ENCODE measurements around the gene KRTAP10-10.

DNA sequence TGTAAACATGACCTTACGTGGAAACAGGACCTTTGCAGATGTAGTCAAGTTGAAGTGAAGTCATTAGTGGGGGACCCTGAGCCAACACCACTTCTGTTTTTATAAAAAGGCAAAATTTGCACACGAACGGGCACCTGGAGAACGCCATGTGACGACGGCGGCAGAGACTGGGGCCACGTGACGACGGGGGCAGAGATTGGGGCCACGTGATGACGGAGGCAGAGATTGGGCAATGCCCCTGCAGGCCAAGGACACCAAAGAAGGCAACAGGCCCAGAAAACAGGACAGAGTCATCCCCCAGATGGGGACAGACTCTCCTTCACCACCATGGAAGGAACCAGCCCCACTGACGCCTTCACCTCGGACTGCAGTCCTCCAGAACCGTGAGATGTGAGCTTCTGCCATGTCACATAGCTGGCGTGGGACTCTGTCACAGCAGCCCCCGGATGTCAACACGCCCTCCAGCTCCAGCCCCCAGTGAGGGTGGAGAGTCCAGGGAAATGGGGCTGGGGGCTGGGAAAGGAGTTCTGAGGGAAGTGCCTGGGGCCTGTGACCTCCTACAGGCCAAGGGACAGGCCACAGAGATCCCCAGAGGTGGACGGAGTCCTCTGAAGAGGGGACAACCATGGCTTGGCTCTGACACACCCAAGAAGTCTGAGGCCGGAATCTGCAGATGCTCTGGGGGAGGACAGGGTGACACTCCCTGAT, 13.3 kb downstream of the KRTAP10-10 start:
- TF ChIP-seq EZH2 (IDR thresholded peaks at IDR 0.05; ENCODE audit: borderline replicate concordance, insufficient read depth, low read depth, low read length, poor library complexity, severe bottlenecking), result no peak
- TF ChIP-seq, protein P1, sequence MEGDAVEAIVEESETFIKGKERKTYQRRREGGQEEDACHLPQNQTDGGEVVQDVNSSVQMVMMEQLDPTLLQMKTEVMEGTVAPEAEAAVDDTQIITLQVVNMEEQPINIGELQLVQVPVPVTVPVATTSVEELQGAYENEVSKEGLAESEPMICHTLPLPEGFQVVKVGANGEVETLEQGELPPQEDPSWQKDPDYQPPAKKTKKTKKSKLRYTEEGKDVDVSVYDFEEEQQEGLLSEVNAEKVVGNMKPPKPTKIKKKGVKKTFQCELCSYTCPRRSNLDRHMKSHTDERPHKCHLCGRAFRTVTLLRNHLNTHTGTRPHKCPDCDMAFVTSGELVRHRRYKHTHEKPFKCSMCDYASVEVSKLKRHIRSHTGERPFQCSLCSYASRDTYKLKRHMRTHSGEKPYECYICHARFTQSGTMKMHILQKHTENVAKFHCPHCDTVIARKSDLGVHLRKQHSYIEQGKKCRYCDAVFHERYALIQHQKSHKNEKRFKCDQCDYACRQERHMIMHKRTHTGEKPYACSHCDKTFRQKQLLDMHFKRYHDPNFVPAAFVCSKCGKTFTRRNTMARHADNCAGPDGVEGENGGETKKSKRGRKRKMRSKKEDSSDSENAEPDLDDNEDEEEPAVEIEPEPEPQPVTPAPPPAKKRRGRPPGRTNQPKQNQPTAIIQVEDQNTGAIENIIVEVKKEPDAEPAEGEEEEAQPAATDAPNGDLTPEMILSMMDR (IDR thresholded peaks at IDR 0.05), result no peak

Data from B cell (primary cell).